ENCODE measurements around the gene SPDYE3.

Gene SPDYE3

GRCh38 chr7:100367251-100367620 is 59.7 kb downstream of the SPDYE3 start:
- CTCF ChIA-PET: interaction anchor here (1.3 kb wide), 1 partner anchor 40 kb away, joined by 3 read pairs; no protein-coding TSS in a partner anchor

GRCh38 chr7:100367676-100368613 is 60.4 kb downstream of the SPDYE3 start:
- CTCF ChIA-PET: interaction anchor here (1.3 kb wide), 1 partner anchor 20 kb away, joined by 3 read pairs; no protein-coding TSS in a partner anchor
- TF ChIP-seq, protein P1, sequence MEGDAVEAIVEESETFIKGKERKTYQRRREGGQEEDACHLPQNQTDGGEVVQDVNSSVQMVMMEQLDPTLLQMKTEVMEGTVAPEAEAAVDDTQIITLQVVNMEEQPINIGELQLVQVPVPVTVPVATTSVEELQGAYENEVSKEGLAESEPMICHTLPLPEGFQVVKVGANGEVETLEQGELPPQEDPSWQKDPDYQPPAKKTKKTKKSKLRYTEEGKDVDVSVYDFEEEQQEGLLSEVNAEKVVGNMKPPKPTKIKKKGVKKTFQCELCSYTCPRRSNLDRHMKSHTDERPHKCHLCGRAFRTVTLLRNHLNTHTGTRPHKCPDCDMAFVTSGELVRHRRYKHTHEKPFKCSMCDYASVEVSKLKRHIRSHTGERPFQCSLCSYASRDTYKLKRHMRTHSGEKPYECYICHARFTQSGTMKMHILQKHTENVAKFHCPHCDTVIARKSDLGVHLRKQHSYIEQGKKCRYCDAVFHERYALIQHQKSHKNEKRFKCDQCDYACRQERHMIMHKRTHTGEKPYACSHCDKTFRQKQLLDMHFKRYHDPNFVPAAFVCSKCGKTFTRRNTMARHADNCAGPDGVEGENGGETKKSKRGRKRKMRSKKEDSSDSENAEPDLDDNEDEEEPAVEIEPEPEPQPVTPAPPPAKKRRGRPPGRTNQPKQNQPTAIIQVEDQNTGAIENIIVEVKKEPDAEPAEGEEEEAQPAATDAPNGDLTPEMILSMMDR (IDR thresholded peaks at IDR 0.05; ENCODE audit: insufficient read depth, low read length, missing control alignments): no peak
- H3K4me3 ChIP-seq (ENCODE audit: low read depth, low read length): no peak overlapping the region
- POLR2A ChIA-PET: no interaction called here
- no peak for DNase-seq (ENCODE audit: low read depth, low spot score)

More at GRCh38 chr7:100367251-100367620, 59.7 kb downstream of the SPDYE3 start:
- no peak for DNase-seq (ENCODE audit: low read depth, low spot score)
- POLR2A ChIA-PET: no interaction called here
- TF ChIP-seq, protein P1 (IDR thresholded peaks at IDR 0.05; ENCODE audit: insufficient read depth, low read length, missing control alignments): no peak
- no peak overlapping the region for H3K4me3 ChIP-seq (ENCODE audit: low read depth, low read length)

GRCh38 chr7:100369105-100369504 is 61.6 kb downstream of the SPDYE3 start:
- H3K4me3 ChIP-seq (ENCODE audit: low read depth, low read length): no peak overlapping the region
- POLR2A ChIA-PET: interaction anchor here (1.1 kb wide), 1 partner anchor 59 kb away, joined by 3 read pairs; the partner anchor contains the start of gene ZCWPW1
- TF ChIP-seq, protein P1 (IDR thresholded peaks at IDR 0.05; ENCODE audit: insufficient read depth, low read length, missing control alignments): no peak
- no peak for DNase-seq (ENCODE audit: low read depth, low spot score)
- CTCF ChIA-PET: interaction anchor here (0.6 to 1.3 kb wide), 3 partner anchors 22 to 32 kb away, joined by 3 to 5 read pairs (median 3); no protein-coding TSS in a partner anchor

- POLR2A ChIA-PET: interaction anchor here (0.7 kb wide), 1 partner anchor 21 kb away, joined by 4 read pairs; no protein-coding TSS in a partner anchor
- TF ChIP-seq, protein P1 (IDR thresholded peaks at IDR 0.05; ENCODE audit: insufficient read depth, low read length, missing control alignments): no peak
- no peak overlapping the region for H3K4me3 ChIP-seq (ENCODE audit: low read depth, low read length)
- no peak for DNase-seq (ENCODE audit: low read depth, low spot score)
- CTCF ChIA-PET: no interaction called here
Measured at GRCh38 chr7:100370303-100370702, 62.8 kb downstream of the SPDYE3 start.

- DNase-seq (ENCODE audit: low read depth, low spot score): no peak
- ChIA-PET POLR2A (interaction anchor here (0.7 kb wide), 1 partner anchor 20 kb away, joined by 4 read pairs; no protein-coding TSS in a partner anchor), CTCF (no interaction called here)
- TF ChIP-seq, protein P1 (IDR thresholded peaks at IDR 0.05; ENCODE audit: insufficient read depth, low read length, missing control alignments): no peak
- H3K4me3 ChIP-seq (ENCODE audit: low read depth, low read length): no peak overlapping the region
Measured at GRCh38 chr7:100370746-100371145, 63.2 kb downstream of the SPDYE3 start.

GRCh38 chr7:100371561-100372171 is 64.2 kb downstream of the SPDYE3 start:
- DNase-seq (ENCODE audit: low read depth, low spot score): no peak
- CTCF ChIA-PET: no interaction called here
- H3K4me3 ChIP-seq (ENCODE audit: low read depth, low read length): no peak overlapping the region
- POLR2A ChIA-PET: no interaction called here
- TF ChIP-seq, protein P1 (IDR thresholded peaks at IDR 0.05; ENCODE audit: insufficient read depth, low read length, missing control alignments): no peak
